SK-N-MC (cell line): ENCODE data around the gene PER2.

Source experiments
- DNase-seq: peaks from one replicate; pipeline ENCODE4 v3.0.0-alpha.2; 2011; ENCODE audit warnings: low read depth, low spot score
- H3K27ac ChIP-seq: fragments of 200-600 bp; sonication (generic); 2 replicates; pipeline ENCODE4 v1.5.1; 2016; ENCODE audit warnings: mixed run types
- H3K36me3 ChIP-seq: fragments of 200-600 bp; sonication (generic); 2 replicates; pipeline ENCODE4 v1.6.1; 2017; ENCODE audit warnings: antibody characterized with exemption, low read length, mixed read lengths; ENCODE audit not compliant: insufficient read depth
- H3K4me3 ChIP-seq: fragments of 200-600 bp; sonication (generic); 2 replicates; pipeline ENCODE4 v1.5.1; 2016
- H3K9ac ChIP-seq: fragments of 200-600 bp; sonication (generic); 2 replicates; pipeline ENCODE4 v1.8.0; 2017; ENCODE audit warnings: mixed run types, mixed read lengths; ENCODE audit not compliant: insufficient read length
- H3K9me3 ChIP-seq: fragments of 200-600 bp; sonication (generic); 2 replicates; pipeline ENCODE4 v1.6.1; 2017; ENCODE audit warnings: low read depth, mild to moderate bottlenecking, antibody characterized with exemption, low read length, moderate library complexity, mixed read lengths
- EZH2 ChIP-seq: fragments of 200-600 bp; sonication (generic); IDR thresholded peaks from one replicate; pipeline ENCODE4 v1.6.1; 2017; ENCODE audit warnings: antibody characterized with exemption
- FOXP2 ChIP-seq: optimal IDR thresholded peaks from 2 replicates; pipeline ENCODE3; 2011; ENCODE audit warnings: mild to moderate bottlenecking, moderate library complexity; ENCODE audit not compliant: insufficient read depth; ENCODE audit errors: extremely low read length, control extremely low read depth
- POLR2AphosphoS5 ChIP-seq: IDR thresholded peaks from 2 replicates; pipeline ENCODE4 v1.6.1; 2012; ENCODE audit warnings: mild to moderate bottlenecking, low read depth, low read length, borderline replicate concordance

PER2 gene

GRCh38 chr2:238243496-238244076, 44.8 kb downstream of the PER2 start:
- no peak for DNase-seq
- Histone ChIP-seq H3K9ac (no peak overlapping the region), H3K4me3 (no peak overlapping the region), H3K27ac (no peak overlapping the region), H3K9me3 (no peaks in the 10 kb centered on the region), H3K36me3 (no peaks in the 10 kb centered on the region)
- no peak for TF ChIP-seq EZH2
- no peak for TF ChIP-seq FOXP2
- no peak for TF ChIP-seq POLR2AphosphoS5

GRCh38 chr2:238242731-238243495, 45.5 kb downstream of the PER2 start:
- Histone ChIP-seq H3K4me3 (no peak overlapping the region), H3K27ac (no peak overlapping the region), H3K36me3 (no peaks in the 10 kb centered on the region), H3K9ac (no peak overlapping the region), H3K9me3 (no peaks in the 10 kb centered on the region)
- DNase-seq, result no peak
- TF ChIP-seq EZH2 (no peak), POLR2AphosphoS5 (no peak), FOXP2 (no peak)

GRCh38 chr2:238241970-238242369, 46.4 kb downstream of the PER2 start:
- Histone ChIP-seq H3K9me3 (no peaks in the 10 kb centered on the region), H3K27ac (no peak overlapping the region), H3K9ac (no peak overlapping the region), H3K4me3 (no peak overlapping the region), H3K36me3 (no peaks in the 10 kb centered on the region)
- TF ChIP-seq EZH2 (no peak), POLR2AphosphoS5 (no peak), FOXP2 (no peak)
- no peak for DNase-seq

GRCh38 chr2:238240757-238241711, 47.4 kb downstream of the PER2 start:
- TF ChIP-seq FOXP2 (no peak), POLR2AphosphoS5 (no peak), EZH2 (no peak)
- H3K9me3 ChIP-seq, result no peaks in the 10 kb centered on the region
- H3K4me3 ChIP-seq, result no peak overlapping the region
- DNase-seq, result no peak
- H3K9ac ChIP-seq, result no peak overlapping the region
- H3K27ac ChIP-seq, result no peak overlapping the region
- no peaks in the 10 kb centered on the region for H3K36me3 ChIP-seq

GRCh38 chr2:238239863-238240756, 48.3 kb downstream of the PER2 start, which contains the start of gene HES6:
HES6 (minus strand) TSS chr2:238240038; CDS start chr2:238239905, 133 bp downstream.
- TF ChIP-seq POLR2AphosphoS5 (peak; percentile 55), EZH2 (no peak)
- Histone ChIP-seq H3K36me3 (no peaks in the 10 kb centered on the region), H3K9me3 (no peaks in the 10 kb centered on the region), H3K27ac (no peak within 1 kb of the TSS), H3K4me3 (peak within 1 kb of the TSS; percentile 90), H3K9ac (peak within 1 kb of the TSS; percentile 73)
- no peak for DNase-seq

GRCh38 chr2:238239543-238239862, 48.9 kb downstream of the PER2 start:
- Histone ChIP-seq H3K9ac (peak overlapping the region; percentile 73), H3K36me3 (no peaks in the 10 kb centered on the region), H3K9me3 (no peaks in the 10 kb centered on the region), H3K4me3 (peak overlapping the region; percentile 90), H3K27ac (no peak overlapping the region)
- TF ChIP-seq POLR2AphosphoS5 (no peak), FOXP2 (no peak)
- no peak for DNase-seq

GRCh38 chr2:238238766-238239542, 49.5 kb downstream of the PER2 start:
- Histone ChIP-seq H3K27ac (no peak overlapping the region), H3K4me3 (peak overlapping the region; percentile 90), H3K36me3 (no peaks in the 10 kb centered on the region), H3K9ac (peak overlapping the region; percentile 53), H3K9me3 (no peaks in the 10 kb centered on the region)
- no peak for DNase-seq
- TF ChIP-seq EZH2 (no peak), FOXP2 (no peak), POLR2AphosphoS5 (no peak)
